Measurements from ENCODE around the gene ZBTB42.
A peak's percentile ranks its signal among the peaks of the same experiment; 100 is the strongest.
"Not testable (repeated sequence)": the region's sequence is repeated elsewhere in the genome, so short reads cannot be mapped to it uniquely, and the experiment has no call there.

ZBTB42 gene

DNA sequence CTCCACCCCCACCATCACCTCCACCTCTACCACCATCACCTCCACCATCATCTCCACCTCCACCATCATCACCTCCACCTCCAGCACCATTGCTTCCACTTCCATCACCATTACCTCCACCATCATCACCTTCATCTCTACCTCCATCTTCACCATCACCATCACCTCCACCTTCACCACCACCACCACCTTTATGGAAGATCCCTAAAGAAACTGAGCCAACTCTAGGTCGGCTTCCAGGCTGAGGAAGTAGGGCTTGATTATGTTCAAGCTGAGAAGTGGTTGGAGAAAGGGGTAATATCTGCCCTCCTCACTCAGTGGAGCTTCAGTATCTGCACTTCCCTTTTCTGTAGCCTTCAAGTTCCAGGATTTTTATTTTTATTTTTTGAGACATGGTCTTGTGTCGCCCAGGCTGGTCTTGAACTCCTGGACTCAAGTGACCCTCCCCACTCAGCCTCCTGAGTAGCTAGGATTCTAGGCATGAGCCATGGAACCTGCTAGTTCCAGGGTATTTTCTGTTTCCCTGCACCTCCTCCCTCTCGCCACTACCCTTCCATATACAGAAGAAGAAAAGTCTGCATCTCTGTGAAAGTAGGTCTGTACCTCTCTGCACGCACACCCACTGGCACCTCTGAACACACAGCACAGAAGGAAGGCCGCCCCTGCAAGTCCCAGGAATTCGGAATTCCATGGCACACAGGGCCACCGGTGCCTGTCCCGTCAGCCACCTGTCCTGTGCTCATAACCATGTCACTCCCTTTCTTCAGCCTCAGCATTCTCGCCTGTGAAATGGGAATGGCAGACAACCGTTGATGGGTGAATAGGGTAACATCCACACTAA is 5.9 kb downstream of the ZBTB42 start:
- no peak for DNase-seq (ENCODE audit: low spot score)
- no peak for FAIRE-seq

DNA sequence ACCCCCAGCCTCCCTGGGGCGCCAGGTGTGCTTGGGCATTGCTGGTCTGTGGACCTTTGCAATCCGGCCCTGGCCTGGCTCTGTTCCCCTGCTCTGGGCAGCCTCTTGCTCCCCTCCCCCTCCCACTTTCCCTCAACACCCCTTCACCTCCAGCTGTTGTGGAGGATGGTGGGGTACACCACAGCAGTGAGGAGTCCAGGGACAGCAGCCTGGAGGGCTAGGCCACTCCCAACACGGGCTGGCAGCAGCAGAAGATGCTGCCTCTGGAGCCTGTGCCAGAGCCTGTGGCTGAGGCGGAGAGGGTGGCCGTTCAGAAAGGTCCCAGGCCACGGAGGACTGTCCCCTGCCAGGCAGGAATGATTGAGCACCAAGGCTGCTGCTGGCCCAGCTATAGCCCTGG is 7.6 kb downstream of the ZBTB42 start:
- no peak for DNase-seq (ENCODE audit: low spot score)
- FAIRE-seq, result no peak

DNA sequence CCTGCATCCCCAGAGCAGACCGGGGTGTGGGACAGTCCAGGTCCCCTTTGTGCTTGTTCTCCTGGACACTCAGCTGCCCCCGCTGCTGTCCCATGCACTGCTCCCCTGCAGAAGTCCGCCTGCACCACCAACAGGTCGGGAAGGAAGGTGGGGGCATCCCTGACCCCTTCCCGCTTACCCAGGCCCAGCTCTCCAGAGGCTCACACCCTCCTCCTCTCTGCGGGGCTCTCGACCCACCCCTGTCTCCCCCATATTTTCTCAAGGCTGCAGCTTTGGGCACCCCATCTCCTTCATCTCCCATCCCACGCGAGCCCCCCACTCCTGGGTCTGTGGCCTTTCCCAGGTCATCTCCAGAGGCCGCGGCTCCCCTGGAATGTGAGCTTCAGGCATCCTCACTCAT is 9.4 kb downstream of the ZBTB42 start:
- no peak for FAIRE-seq

DNA sequence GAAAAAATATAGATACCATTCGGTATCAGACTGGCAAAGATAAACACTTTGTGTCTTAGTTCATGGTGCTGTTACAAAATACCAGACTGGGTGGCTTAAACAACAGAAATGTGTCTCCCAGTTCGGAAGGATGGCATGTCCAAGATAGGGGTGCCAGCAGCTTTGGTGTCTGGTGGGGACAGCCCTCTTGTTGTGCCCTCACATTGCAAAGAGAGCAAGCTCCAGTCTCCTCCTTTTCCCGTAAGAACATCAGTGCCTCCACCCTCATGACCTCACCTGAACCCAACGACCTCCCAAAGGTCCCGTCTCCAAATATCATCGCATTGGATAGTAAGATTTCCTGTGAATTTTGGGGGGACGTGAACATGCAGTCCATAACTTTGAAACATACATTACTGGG is 12.4 kb downstream of the ZBTB42 start:
- DNase-seq (ENCODE audit: low spot score), result no peak

More for the DNA sequence above, 9.4 kb downstream of the ZBTB42 start:
- no peak for DNase-seq (ENCODE audit: low spot score)

DNA sequence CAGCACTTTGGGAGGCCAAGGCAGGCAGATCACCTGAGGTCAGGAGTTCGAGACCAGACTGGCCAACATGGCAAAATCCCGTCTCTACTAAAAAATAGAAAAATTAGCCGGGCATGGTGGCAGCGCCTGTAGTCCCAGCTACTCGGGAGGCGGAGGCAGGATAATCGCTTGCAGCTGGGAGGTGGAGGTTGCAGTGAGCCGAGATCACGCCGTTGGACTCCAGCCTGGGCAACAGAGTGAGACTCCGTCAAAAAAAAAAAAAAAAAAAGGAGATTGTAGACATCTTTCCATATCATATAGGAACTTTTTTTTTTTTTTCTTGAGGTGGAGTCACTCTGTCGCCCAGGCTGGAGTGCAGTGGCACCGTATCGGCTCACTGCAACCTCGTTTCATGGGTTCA is 13.8 kb downstream of the ZBTB42 start:
- DNase-seq (ENCODE audit: low spot score); FAIRE-seq: not testable (repeated sequence)

More for the DNA sequence above, 12.4 kb downstream of the ZBTB42 start:
- no peak for FAIRE-seq

DNA sequence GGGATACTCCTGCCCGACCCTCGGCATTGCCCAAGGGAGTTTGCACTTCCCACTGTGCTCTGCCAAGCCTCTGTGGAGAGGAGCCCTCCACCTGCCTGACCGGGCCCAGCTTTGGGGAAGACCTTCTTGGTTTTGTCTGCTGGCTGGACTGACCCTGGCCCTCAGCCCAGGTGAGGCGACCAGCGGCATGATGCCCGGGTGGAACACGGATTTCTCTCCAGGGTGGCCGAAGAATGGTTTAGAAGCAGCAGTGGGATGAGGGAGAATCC is 15.6 kb downstream of the ZBTB42 start:
- FAIRE-seq (no peak), DNase-seq (ENCODE audit: low spot score) (no peak)

DNA sequence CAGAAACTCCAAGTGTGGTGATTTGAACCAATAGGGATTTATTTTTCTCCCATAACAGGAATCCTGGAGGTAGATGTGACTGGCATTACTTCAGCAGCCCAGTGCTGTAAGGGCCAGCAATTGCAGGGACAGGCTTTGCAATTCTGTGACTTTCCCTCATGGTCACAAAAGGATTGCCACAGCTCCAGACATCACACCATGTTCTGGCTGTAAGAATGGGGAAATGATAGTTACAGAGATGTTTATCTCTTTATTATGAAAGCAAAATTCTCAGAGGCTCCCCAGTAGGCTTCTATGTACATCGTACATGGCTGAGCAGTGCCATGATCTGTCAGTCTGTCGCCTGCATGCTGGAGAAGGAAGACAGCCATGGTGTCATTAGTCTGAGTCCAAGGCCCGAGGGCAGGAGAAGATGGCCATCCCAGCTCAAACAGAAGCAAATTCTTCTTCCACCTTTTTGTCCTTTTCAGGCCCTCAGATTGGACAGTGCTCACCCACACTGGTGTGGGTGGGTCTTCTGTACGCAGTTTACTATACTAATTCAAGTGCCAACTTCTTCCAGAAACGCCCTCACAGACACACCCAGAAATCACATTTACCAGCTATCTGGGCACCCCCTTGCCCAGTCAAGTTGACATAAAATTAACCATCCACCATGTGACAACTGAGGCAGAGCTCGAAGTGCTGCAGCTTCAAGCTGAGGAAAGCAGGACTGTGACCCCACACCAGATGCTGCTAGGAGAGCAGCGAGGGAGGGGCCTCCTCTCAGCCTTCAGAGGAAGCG is 17.2 kb downstream of the ZBTB42 start:
- DNase-seq (ENCODE audit: low spot score) (no peak), FAIRE-seq (no peak)

DNA sequence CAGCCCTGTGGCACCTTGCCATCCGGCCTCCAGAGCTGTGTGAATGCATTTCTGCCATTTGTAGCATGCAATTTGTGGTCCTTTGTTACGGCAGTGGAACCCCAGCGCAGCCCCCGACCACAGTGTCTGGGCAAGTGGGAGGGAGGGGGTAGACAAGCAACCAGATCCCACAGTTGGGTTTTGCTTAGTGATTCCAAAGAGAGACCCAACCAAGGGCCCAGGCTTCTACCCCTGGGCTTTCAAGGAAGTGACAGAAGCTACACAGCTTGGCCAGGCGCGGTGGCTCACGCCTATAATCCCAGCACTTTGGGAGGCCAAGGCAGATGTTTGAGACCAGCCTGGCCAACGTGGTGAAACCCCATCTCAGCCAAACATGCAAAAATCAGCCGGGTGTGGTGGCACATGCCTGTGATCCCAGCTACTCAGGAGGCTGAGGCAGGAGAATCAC is 17.8 kb downstream of the ZBTB42 start:
- no peak for FAIRE-seq
- DNase-seq (ENCODE audit: low spot score), result no peak

DNA sequence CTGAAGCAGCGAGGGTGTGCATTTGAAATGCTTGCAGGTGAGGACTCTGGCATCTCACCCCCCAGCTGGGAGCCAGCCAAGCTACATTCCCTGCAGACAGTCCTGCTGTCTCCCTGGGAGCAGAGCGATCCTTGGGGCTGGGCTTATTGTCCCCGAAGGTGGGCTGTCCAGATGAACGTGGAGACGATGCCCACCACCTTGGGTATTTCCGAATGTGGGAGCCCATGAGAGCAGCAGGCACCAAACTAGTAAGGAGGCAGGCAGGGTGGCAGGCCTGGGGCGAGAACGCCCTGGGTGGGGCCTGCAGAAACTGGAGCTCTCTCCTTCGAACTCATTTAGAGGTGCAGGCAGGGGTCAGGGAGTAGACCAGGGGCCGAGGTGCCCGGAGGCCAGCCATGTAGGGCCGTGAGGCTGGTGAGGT is 18.5 kb downstream of the ZBTB42 start:
- FAIRE-seq, result no peak

DNA sequence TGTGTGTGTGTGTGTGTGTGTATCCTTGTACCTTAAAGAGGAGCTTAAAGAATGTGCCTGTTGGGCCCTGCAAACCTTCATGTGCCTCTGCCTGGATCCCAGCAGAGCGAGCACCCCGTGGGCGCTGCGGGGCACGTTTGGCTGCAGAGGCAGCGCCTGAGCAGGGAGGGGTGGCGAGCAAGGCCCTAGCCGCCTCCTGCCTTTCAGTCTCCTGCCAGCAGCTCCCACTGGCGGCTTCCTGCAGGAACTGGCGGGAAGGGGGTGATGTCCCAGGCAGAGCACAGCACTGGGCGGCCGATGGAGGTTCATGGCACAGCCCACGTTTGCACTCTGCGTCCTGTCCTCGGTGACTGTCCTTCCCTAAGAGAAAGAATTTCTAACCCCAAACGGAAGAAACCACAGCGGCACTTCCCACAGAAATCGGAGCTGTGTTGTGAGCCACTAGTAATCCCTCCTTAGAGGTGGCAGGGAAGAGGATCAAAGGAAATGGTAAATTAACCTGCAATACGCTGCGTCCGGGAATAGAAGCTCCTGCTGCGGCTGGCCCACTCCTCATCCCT is 19.8 kb downstream of the ZBTB42 start:
- FAIRE-seq (no peak), DNase-seq (ENCODE audit: low spot score) (no peak)

More for the DNA sequence above, 18.5 kb downstream of the ZBTB42 start:
- DNase-seq (ENCODE audit: low spot score), result no peak

DNA sequence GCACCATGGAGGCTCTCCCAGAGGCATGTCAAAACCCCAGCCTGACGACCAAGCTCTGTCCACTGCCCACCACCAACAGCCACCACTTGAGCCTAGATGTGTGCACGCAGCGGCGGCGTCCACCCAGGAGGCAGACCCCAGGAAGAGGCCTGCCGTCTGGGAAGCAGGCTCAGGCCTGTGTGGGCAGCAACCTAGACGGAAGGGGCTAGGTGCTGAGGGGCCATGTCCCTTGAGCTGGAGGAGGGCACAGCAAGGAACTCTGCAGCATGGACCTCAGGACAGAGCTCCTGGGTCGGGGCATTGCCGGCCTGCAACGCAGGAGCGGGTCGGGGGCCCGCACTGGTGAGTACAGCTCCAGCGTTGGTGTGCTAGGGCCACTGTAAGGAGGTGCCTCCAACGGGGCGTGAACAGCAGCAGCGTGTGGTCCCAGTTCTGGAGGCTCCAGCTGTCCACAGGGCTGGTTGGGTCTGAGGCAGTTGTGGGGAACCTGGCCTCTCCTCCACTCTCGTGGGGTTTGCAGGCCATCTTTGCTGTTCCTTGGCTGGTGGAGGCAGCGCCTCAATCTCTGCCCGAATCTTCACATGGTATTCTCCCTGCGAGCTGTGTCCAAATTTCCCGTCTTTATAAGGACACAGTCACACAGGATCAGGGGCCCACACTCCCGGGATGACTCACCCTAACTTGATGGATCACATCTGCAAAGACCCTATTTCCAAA is 20.5 kb downstream of the ZBTB42 start:
- no peak for DNase-seq (ENCODE audit: low spot score)
- no peak for FAIRE-seq

DNA sequence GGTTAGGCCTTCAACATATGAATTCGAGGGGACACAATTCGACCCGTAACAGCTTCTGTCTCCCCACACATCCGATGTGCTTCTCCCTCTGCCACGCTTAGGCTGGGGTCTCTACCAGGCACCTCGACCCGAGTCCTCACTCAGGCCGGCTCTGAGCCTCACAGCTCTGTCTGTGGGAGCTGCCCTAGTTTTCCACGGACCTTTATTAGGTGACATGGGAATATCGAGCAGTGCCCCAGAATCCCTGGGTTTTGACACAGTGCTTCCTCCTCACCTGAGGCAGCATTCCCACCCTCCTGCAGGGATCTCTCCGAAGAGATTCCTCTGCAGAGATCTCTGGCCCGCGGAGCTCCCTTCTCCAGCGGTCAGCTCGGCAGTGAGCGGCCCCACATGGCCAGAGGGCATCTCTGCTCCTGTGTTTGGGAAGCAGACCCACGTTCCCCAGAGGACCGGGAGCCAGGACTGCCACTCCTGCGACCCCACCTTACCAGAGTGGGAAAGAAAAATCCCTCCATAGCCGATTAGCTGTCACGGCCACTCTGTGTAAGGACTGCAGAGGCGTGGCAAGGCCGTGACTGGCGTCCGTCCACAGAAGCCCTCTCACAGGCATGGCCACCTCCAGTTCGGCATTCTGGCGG is 21.2 kb downstream of the ZBTB42 start:
- DNase-seq (ENCODE audit: low spot score), result no peak
- no peak for FAIRE-seq

DNA sequence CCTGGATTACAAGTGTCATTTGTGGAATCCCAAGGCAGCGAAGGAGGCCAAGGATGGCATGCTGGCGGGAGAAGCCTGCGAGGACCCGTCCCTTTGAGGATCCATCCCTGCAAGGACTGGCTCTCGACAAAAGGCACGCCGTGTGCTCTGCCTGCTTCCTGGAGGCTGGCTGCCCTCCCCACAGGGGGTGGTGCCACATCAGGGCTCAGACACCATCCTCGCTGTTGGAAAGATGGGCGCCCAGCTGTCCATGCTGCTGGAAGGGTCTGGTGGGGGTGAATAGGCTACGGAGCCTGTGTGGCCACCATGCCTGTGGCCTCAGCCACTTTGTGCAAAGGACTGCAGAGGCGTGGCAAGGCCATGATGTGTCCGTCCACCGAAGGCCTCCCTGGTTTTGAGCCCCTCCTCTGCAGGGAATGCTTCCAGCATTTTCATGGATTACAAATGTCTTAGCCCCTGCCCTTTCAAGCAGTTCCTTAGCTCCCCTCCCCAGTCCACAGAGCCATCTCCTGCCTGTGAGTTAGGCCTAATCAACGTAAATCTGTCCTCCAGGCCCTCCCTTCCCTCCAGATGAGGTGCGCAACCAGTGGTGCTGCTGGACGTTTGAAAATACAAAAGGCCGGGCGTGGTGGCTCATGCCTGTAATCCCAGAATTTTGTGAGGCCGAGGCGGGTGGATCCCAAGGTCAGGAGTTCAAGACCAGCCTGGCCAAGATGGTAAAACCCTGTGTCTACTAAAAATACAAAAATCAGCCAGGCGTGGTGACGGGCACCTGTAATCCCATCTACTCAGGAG is 22.1 kb downstream of the ZBTB42 start:
- no peak for DNase-seq (ENCODE audit: low spot score)
- no peak for FAIRE-seq

DNA sequence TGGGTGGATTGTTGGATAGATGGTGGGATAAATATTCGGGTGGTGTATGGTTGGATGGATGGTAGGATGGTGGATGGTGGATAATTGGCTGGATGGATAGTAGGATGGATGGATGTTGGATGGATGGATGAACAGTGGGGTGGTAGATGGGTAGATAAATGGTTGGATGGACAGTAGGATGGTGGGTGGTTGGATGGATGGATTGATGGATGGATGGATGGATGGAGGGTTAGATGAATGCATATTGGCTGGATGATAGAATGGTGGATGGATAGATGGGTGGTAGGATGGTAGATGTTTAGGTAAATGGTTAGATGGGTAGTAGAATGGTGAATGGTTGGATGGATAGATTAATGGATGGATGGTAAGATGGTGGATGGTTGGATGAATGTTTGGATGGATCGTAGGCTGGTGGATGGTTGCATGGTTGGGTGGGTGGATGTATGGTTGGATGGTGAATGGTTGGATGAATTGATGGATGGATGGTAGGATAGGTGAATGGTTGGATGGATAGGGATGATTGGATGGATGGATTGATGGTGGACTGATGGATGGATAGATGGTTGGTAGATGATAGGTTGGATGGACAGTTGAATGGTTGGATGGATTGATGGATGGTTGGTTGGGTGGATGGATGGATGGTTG is 23.6 kb downstream of the ZBTB42 start:
- FAIRE-seq, result peak; percentile 35
- no peak for DNase-seq (ENCODE audit: low spot score)

DNA sequence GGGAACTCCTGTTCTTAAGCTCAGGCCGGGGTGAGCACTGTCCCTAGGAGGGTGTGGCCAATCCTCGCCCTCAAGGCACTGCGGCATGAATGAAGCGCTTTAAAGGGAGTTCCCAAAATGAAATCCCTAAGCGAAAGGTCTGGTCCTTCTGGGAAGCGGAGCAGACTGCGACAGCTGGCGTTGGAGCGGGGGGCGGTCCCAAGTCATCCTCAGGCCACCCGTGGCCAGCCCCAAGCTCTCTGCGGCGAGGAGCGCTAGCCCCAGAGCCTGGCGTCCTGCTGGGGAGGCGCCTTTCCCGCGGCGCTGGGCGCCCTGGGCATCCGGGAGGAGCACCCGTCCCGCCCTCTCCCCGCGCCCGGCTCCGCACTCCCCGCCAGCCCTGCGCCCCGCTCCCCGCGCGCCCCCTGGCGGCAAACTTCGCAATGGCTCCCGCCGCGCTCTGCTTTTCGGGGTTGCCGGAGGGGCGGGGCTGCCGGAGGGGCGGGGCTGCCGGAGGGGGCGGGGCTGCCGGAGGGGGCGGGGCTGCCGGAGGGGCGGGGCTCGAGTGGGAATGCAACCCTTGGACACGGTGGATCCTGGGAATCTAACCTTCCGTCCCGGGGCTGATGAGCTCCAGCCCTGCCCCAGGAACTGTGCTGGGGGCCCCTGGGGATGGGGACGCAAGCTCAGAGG is 25.4 kb downstream of the ZBTB42 start:
- no peak for FAIRE-seq
- DNase-seq (ENCODE audit: low spot score), result peak; percentile 85

DNA sequence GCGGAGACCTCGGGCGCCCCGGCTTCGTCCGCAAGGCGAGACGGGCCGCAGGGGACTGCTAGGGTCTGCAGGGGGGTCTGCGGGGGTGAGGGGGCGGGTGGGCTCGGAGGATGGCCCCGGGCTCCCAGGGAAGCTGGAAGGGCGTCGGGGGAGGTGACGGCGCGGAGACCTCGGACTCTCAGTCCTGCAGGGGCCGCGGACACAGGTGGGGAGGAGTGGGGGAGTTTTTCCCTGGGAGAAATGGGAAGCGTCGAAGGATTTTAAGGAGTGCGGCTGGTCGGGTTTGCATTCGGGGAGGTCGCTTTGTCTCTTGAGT is 25.9 kb downstream of the ZBTB42 start:
- no peak for DNase-seq (ENCODE audit: low spot score)

DNA sequence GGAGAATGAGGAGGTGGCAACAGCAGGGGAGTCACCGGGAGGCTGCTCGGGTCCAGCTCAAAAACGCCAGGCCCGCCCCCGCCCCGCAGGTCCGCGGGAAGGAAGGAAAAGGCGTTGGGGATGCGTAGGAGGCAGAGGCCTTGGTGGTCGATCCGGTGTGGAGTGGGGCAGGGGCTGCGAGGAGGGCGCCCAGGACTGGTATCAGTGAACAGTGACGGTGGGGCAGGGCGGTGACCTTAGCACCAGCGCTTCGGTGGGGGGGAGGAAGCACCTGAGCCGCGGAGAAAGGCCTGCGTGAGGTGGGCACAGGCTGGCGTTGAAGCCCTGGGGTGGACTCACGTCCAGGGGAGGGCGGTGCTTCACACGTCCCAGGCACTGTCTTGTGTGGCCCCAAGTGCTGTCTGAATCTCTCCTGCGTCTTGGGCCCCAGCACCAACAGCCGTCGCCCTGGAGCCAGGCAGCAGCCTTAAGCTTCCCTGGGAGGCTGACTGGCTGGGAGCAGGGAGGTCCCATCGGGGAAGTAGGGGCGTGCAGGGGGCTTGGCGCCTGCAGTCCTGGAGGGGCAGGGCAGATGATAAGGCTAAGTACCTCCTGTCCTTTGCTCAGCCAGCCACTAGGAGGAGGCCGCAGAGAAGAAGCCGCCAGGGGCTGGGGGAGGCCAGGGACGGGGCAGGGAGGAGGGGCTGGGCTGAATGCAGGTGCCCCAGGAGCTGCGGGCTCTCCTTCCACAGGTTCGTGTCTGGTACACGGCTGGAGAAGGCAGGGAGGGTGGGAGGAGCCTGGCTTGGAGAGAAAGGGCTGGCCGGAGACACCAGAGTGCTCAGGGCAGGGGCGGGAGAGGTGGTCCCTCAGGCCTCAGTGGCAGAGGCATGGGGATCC is 26.5 kb downstream of the ZBTB42 start:
- no peak for FAIRE-seq
- peak; percentile 59 for DNase-seq (ENCODE audit: low spot score)

More for the DNA sequence above, 25.9 kb downstream of the ZBTB42 start:
- no peak for FAIRE-seq

DNA sequence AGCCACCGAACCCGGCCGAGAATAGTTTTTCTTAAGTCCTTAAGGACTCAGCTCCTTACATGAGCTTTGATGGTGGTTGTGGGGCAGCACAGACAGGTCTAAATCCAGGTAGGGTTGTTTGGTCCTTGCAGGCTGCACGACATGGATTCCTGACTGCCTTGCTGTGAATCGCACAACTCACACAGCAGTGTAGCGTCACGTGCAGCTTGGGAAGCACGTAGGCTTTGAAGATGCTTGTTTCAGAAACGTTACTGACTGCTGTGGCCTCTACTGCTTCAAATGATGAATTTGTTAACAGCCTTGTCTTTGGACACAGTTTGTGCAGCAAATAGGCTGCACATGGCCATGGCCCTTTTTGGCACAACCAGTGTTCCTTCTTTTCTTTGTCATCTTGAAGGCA is 29.9 kb downstream of the ZBTB42 start:
- FAIRE-seq (no peak), DNase-seq (ENCODE audit: low spot score) (no peak)

Data from urothelium cell line (cell line).